Testis (tissue), 3 donors: Measurements from ENCODE around the gene ACKR1. TPM values are rescaled to one million over a fixed set of nuclear protein-coding genes. Genes with fewer than 3 reads are reported as not detected.
A peak's percentile ranks its signal among the peaks of the same experiment; 100 is the strongest.

ENCODE experiments used
- DNase-seq: peaks from one replicate; pipeline ENCODE4 v3.0.0-alpha.2; 2019
- H3K27ac ChIP-seq, 2 donors: fragments of 200-600 bp; sonication (generic); one replicate each; pipeline ENCODE4 v1.5.1; 2019
- H3K27me3 ChIP-seq: fragments of 200-600 bp; sonication (generic); one replicate; pipeline ENCODE4 v1.5.1; 2019
- H3K36me3 ChIP-seq: fragments of 200-600 bp; sonication (generic); one replicate; pipeline ENCODE4 v1.5.1; 2017; ENCODE audit warnings: low read depth; ENCODE audit errors: missing control alignments
- H3K4me1 ChIP-seq: fragments of 200-600 bp; sonication (generic); one replicate; pipeline ENCODE4 v1.5.1; 2019
- H3K4me3 ChIP-seq, 2 donors: fragments of 200-600 bp; sonication (generic); one replicate each; pipeline ENCODE4 v1.5.1; 2017 to 2019
- H3K9me3 ChIP-seq: fragments of 200-600 bp; sonication (generic); one replicate; pipeline ENCODE4 v1.5.1; 2017
- POLR2A ChIP-seq: fragments of 450-650 bp; IDR thresholded peaks from one replicate; pipeline ENCODE4 v1.6.1; 2017; ENCODE audit warnings: antibody characterized with exemption, mild to moderate bottlenecking, moderate library complexity
- WGBS, 2 donors: methylation state at CpG; one replicate each; pipeline ENCODE4 v1.1.5; 2018; 5-methylcytosine and 5-hydroxymethylcytosine counted together
- intact Hi-C: fragments of 100-400 bp; cut with DNase I; formaldehyde crosslinking; loops from one replicate; pipeline ENCODE4 v1.15.1; 2023; ENCODE audit warnings: low total_unique reads
- polyA plus RNA-seq: library from polyadenylated mRNA; stranded (reverse); fragments of 350-450 nt; fragmentation: Illumina TruSeq; extraction: RNeasy Lipid Tissue Mini Kit (QIAGEN cat#74804); gene quantifications from one replicate; pipeline ENCODE4 v1.2.3, GENCODE V29; 2014; ENCODE audit warnings: low read depth, low replicate concordance; ENCODE audit not compliant: insufficient read depth
- total RNA-seq, 2 donors: library from RNA; depleted of rRNA; stranded (reverse); fragments of >200 nt; gene quantifications; one replicate each; pipeline ENCODE4 v1.2.3, GENCODE V29; 2016
- TF ChIP-seq, protein P1 (sequence below), 3 experiments: fragments of 450-650 bp in 2 of 3; fragments of 200-600 bp in 1 of 3; sonication (generic) in 1 of 3; IDR thresholded peaks; one replicate each; pipeline ENCODE4 v1.5.1; 2016 to 2019; ENCODE audit warnings: antibody characterized with exemption in 3 of 3, mild to moderate bottlenecking in 2 of 3, moderate library complexity in 1 of 3

Gene ACKR1
- total and polyA plus RNA-seq, 3 donors from 2014 or later = 14.9 to 26.9 (median 16.6) TPM

GRCh38 chr1:159187647-159188374 lies 16.9 kb upstream of the ACKR1 start:
- no peak for TF ChIP-seq POLR2A
- TF ChIP-seq, protein P1, sequence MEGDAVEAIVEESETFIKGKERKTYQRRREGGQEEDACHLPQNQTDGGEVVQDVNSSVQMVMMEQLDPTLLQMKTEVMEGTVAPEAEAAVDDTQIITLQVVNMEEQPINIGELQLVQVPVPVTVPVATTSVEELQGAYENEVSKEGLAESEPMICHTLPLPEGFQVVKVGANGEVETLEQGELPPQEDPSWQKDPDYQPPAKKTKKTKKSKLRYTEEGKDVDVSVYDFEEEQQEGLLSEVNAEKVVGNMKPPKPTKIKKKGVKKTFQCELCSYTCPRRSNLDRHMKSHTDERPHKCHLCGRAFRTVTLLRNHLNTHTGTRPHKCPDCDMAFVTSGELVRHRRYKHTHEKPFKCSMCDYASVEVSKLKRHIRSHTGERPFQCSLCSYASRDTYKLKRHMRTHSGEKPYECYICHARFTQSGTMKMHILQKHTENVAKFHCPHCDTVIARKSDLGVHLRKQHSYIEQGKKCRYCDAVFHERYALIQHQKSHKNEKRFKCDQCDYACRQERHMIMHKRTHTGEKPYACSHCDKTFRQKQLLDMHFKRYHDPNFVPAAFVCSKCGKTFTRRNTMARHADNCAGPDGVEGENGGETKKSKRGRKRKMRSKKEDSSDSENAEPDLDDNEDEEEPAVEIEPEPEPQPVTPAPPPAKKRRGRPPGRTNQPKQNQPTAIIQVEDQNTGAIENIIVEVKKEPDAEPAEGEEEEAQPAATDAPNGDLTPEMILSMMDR (IDR thresholded peaks at IDR 0.05) = no peak

GRCh38 chr1:159188375-159188788 lies 16.3 kb upstream of the ACKR1 start:
- no peaks in the 10 kb centered on the region for H3K36me3 ChIP-seq
- H3K4me1 ChIP-seq = no peaks in the 10 kb centered on the region
- peak; percentile 75 for DNase-seq
- no peaks in the 10 kb centered on the region for H3K9me3 ChIP-seq
- WGBS, 2 donors = 1% methylated on average over 24 of the region's 24 CpGs
- H3K27me3 ChIP-seq = no peaks in the 10 kb centered on the region
- no peak overlapping the region for H3K27ac ChIP-seq
- TF ChIP-seq, protein P1 (IDR thresholded peaks at IDR 0.05) = no peak
- no peak for TF ChIP-seq POLR2A
- peak overlapping the region; percentile 39 to 55 for H3K4me3 ChIP-seq
- intact Hi-C loops = no loop called here

More at GRCh38 chr1:159187647-159188374, 16.9 kb upstream of the ACKR1 start:
- Histone ChIP-seq H3K9me3 (no peaks in the 10 kb centered on the region), H3K4me1 (no peaks in the 10 kb centered on the region), H3K27me3 (no peaks in the 10 kb centered on the region), H3K27ac (no peak overlapping the region), H3K36me3 (no peaks in the 10 kb centered on the region), H3K4me3 (peak overlapping the region; percentile 39 to 55)
- intact Hi-C loops = no loop called here
- no peak for DNase-seq
- WGBS, 2 donors = 22 to 36% methylated on average over 14 of the region's 14 CpGs

GRCh38 chr1:159190441-159190840 lies 14.2 kb upstream of the ACKR1 start:
- Histone ChIP-seq H3K4me3 (no peak overlapping the region), H3K9me3 (no peaks in the 10 kb centered on the region), H3K27me3 (no peaks in the 10 kb centered on the region), H3K27ac (no peak overlapping the region), H3K4me1 (no peaks in the 10 kb centered on the region), H3K36me3 (no peaks in the 10 kb centered on the region)
- no peak for TF ChIP-seq POLR2A
- TF ChIP-seq, protein P1 (IDR thresholded peaks at IDR 0.05) = no peak
- 66 to 74% methylated on average over 2 of the region's 2 CpGs for WGBS, 2 donors
- intact Hi-C loops = no loop called here
- no peak for DNase-seq

- no peak for DNase-seq
- Histone ChIP-seq H3K4me3 (no peak overlapping the region), H3K4me1 (peaks cover 9% of the 10 kb centered on the region), H3K9me3 (no peaks in the 10 kb centered on the region), H3K36me3 (no peaks in the 10 kb centered on the region), H3K27ac (no peak overlapping the region), H3K27me3 (no peaks in the 10 kb centered on the region)
- WGBS, 2 donors = 80 to 84% methylated on average over 5 of the region's 5 CpGs
- TF ChIP-seq POLR2A = no peak
- TF ChIP-seq, protein P1 (IDR thresholded peaks at IDR 0.05) = no peak
- intact Hi-C loops = no loop called here
Observed at GRCh38 chr1:159196543-159196942, 8.1 kb upstream of the ACKR1 start.
